Embryonic facial prominence (tissue), 1 donor: Measurements from ENCODE around the gene YBX2.
A peak's percentile ranks its signal among the peaks of the same experiment; 100 is the strongest.
"Not testable (repeated sequence)": the region's sequence is repeated elsewhere in the genome, so short reads cannot be mapped to it uniquely, and the experiment has no call there.

ENCODE experiments used
- DNase-seq: peaks from one replicate; pipeline ENCODE4 v3.0.0-alpha.2; 2016; ENCODE audit errors: extremely low spot score

The YBX2 gene

DNA sequence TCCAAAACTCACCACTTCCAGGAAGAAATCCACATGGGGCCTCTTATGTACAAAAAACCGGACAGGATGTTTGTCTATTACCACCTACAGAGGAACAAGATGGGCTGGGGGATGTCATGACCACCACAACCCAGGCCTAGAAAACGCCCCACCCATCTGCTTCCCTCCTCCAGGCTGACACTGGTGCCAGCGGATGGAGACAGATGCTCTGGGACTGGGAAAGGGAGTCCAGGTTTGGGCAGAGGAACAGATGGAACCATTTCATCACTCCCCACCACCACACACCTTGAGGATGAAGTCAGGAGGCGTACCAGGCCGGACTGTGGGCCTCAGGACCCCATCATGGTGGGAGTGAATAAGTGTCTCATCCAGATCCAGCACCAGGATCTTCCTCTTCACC lies 47.7 kb downstream of the YBX2 start:
- no peak for DNase-seq

- DNase-seq, result not testable (repeated sequence)
Observed at GRCh38 chr17:7243838-7244237, 50.6 kb downstream of the YBX2 start.

DNA sequence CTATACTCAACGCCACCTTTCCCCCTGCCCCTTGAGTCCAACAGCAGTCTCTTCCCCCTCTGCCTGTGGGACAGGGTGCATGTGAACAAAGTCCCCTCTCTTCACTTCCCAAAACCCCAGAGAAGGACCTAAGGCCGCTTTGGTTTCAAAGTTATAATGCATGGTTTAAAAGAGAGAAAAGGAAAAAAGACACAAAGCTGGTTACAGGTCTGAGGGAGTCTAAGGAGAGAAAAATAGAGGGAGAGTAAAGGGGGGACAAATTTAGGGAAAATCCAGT lies 51.0 kb downstream of the YBX2 start:
- no peak for DNase-seq

DNA sequence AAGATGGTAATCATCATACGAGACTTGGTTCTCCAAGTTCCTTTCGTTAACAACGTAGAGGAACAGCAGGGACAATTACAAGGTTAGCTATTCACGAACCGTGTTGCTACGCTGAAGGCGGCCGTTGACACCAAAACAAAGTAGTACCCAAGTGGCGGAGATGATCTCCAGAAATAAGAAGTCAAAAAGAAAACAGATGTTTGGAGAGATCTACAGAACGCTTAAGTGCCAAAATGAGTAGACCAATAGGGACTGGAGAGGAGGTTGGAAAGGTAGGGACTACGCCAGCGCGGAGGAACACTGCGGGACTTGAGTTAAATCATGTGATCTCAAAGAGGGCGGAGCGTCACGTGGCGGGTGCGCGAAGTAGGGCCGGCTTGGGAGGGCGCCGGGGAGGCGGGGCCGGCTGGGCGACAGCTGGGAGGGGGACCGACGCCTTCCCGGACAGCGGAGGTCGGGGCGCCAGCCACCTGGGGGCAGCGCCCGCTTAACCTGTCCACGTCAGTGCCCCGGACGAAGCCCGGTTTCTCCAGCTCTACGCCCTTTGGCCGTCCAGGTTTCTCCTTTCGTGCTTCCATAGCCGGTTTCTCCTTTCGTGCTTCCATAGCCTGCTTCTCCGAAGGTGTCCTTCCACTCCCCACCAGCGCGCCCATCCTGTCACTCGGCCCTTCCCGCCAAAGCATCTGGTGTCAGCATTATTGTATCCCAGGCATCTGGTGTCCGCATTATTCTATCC lies 51.6 kb downstream of the YBX2 start:
- peak; percentile 93 for DNase-seq

DNA sequence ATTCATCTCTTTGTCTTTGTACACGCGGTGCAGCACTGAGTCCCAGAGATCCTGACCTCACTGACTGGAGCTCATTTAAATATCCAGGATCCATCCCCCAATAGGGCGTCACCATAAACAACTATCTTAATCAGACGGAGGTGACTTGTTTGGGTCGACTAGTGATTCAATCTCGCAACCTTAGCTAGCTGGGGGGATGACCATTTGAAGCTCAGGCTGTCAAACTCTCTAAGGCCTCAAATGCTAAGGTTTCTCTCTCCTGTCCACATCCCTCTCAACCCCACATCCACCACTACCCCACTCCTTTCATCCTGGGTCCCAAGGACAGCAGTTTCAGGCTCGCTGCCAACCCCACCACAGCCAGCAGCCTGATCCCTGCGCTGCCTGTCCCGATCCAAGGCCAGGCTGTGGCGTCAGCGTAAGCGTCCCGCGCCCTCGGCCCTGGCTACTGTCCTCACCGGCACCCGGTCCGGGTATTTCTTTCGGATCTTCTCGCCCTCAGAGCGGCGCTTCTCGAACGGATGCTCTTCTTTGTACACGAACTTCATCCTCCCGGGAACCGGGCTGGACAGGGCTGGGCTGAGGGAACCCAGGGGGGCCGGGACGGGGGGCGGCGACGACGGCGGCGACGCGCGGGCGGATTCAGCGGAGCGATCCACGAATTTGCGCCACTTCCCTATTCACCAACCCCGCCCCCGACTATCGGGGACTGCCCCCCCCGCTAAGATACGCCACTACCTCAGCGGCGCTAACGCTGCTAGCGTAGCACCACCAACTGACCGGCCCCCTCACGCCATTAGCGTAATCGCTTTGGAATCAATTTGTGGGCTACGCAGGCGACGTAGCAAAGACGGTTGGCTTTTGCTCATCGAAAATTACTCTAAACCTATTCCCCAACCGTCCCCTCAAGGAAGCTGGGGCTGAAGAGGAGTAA lies 52.4 kb downstream of the YBX2 start, which contains the start of gene GABARAP:
Gene GABARAP (minus strand): TSS at position 667 of the 934 bp plus-strand sequence. CDS start 119 bp downstream, at position 548.
- DNase-seq, result peak; percentile 84

DNA sequence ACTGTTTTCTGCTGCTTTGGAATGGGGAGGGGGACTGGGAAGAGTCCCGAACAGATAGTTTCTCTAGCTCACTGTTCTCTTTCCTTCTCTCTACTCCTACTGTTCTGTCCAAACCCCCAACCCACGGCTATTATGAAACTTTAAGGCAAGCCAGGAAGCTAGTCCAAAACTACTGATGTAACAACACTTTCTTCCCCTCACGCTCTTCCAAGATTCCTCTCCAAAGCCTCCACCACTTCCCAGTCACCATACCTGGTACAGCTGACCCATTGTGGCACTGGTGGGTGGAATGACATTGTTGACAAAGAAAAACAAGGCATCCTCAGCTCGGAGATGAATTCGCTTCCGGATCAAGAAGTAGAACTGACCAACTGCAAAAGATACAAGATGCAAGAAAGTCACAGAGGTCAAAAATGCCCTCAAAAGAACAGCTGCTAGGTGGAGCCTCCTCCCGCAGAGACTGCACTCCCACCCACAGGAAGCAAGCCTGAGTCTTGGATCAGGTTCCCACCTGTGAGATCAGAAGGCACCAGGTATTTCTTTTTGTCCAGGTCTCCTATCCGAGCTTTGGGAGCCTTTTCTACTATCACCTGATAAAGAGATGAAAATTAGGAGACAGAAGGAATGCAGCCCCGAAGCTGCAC lies 53.2 kb downstream of the YBX2 start:
- DNase-seq, result no peak

DNA sequence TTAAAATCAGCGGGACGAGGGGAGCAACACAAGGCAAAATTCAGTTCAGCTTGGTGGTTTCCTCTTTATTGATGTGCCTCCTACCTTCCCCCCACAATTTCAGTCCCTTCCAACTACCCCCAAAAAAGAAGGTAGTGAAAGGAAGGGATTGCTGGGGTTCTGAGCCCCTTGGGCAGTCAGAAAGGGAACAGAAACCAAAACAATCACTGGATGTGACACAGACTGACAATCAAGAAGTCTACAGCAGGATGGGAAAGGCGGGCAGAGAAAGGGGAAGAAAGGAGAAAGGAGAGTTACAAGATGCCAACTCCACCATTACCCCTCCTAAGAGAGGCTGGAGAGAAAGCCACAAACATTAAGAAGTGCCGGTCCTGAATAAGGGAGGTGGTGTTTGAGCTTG lies 54.1 kb downstream of the YBX2 start:
- no peak for DNase-seq

- DNase-seq, result peak; percentile 99
Observed at GRCh38 chr17:7239091-7240027, 55.1 kb downstream of the YBX2 start, which contains the start of gene PHF23. Gene PHF23 (minus strand): TSS chr17:7239457. CDS start chr17:7239279, 178 bp downstream.

DNA sequence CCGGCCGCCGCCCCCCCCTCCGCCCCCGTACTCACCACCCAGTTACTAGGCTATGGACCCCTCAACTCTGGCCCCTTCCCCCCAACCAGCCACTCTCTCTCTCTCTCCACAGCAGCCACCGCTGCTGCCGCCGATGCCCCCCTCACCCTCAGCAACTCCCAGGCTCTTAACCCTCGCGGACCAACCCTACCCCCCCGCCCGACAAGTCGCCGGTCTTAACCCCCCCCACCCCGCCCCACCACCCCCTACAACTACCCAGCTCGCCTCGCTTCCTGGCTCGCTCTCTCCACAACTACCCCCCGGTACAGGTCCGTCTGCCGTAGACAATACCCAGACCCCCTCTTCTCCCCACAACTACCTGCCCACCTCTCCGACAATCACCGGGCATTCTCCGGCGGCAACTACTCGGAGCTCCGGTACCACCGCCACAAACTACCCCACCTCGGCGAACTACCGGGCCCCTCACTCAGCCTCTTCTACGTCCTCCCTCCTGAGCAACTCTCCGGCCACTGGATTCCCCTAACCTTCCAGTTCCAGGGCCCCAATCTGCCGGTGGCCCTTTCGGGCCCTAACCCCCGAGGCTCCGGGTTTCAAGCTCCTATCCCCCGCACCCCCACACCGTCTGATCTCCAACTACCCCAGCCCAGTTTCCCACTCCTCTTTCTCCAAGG lies 55.9 kb downstream of the YBX2 start:
- no peak for DNase-seq
